ENCODE results near the gene ARAP2. TPM values are rescaled to one million over a fixed set of nuclear protein-coding genes. Genes with fewer than 3 reads are reported as not detected.

The ARAP2 gene
- total RNA-seq, 1 experiment from 2014 or later, result 30.0 TPM

GRCh38 chr4:36159208-36159607 is 85.1 kb downstream of the ARAP2 start:
- peaks cover 5% of the 10 kb centered on the region for H3K4me1 Mint-ChIP-seq (ENCODE audit: low read depth, unreplicated experiment)
- CTCF ChIA-PET, result no interaction called here
- no peak for TF ChIP-seq CTCF (IDR thresholded peaks at IDR 0.05; ENCODE audit: unreplicated experiment)
- no TSS peak for BruUV-seq (replicated peaks)
- H3K27me3 Mint-ChIP-seq (ENCODE audit: unreplicated experiment), result no peaks in the 10 kb centered on the region
- peaks cover 7% of the 10 kb centered on the region for H3K36me3 Mint-ChIP-seq (ENCODE audit: insufficient read depth, unreplicated experiment)
- no peak overlapping the region for H3K27ac Mint-ChIP-seq (ENCODE audit: unreplicated experiment)
- DNase-seq, result peak; percentile 1
- no peak overlapping the region for H3K4me3 Mint-ChIP-seq (ENCODE audit: low read depth, unreplicated experiment)
- no peaks in the 10 kb centered on the region for H3K9me3 Mint-ChIP-seq (ENCODE audit: low read depth, unreplicated experiment)
- intact Hi-C loops (cut with micrococcal nuclease; ENCODE audit: unreplicated experiment), result no loop called here

GRCh38 chr4:36152735-36153134 is 91.6 kb downstream of the ARAP2 start:
- BruUV-seq (replicated peaks), result no TSS peak
- CTCF ChIA-PET, result no interaction called here
- peaks cover 5% of the 10 kb centered on the region for H3K4me1 Mint-ChIP-seq (ENCODE audit: low read depth, unreplicated experiment)
- no peak overlapping the region for H3K27ac Mint-ChIP-seq (ENCODE audit: unreplicated experiment)
- H3K4me3 Mint-ChIP-seq (ENCODE audit: low read depth, unreplicated experiment), result no peak overlapping the region
- no peak for DNase-seq
- peaks cover 7% of the 10 kb centered on the region for H3K36me3 Mint-ChIP-seq (ENCODE audit: insufficient read depth, unreplicated experiment)
- no peaks in the 10 kb centered on the region for H3K27me3 Mint-ChIP-seq (ENCODE audit: unreplicated experiment)
- intact Hi-C loops (cut with micrococcal nuclease; ENCODE audit: unreplicated experiment), result no loop called here
- TF ChIP-seq CTCF (IDR thresholded peaks at IDR 0.05; ENCODE audit: unreplicated experiment), result no peak
- H3K9me3 Mint-ChIP-seq (ENCODE audit: low read depth, unreplicated experiment), result no peaks in the 10 kb centered on the region

GRCh38 chr4:36142504-36142903 is 101.8 kb downstream of the ARAP2 start:
- no peaks in the 10 kb centered on the region for H3K4me1 Mint-ChIP-seq (ENCODE audit: low read depth, unreplicated experiment)
- BruUV-seq (replicated peaks), result no TSS peak
- H3K9me3 Mint-ChIP-seq (ENCODE audit: low read depth, unreplicated experiment), result no peaks in the 10 kb centered on the region
- CTCF ChIA-PET, result no interaction called here
- DNase-seq, result no peak
- intact Hi-C loops (cut with micrococcal nuclease; ENCODE audit: unreplicated experiment), result no loop called here
- TF ChIP-seq CTCF (IDR thresholded peaks at IDR 0.05; ENCODE audit: unreplicated experiment), result no peak
- no peak overlapping the region for H3K4me3 Mint-ChIP-seq (ENCODE audit: low read depth, unreplicated experiment)
- no peaks in the 10 kb centered on the region for H3K36me3 Mint-ChIP-seq (ENCODE audit: insufficient read depth, unreplicated experiment)
- no peaks in the 10 kb centered on the region for H3K27me3 Mint-ChIP-seq (ENCODE audit: unreplicated experiment)
- H3K27ac Mint-ChIP-seq (ENCODE audit: unreplicated experiment), result no peak overlapping the region

- Mint-ChIP-seq H3K9me3 (ENCODE audit: low read depth, unreplicated experiment) (no peaks in the 10 kb centered on the region), H3K4me3 (ENCODE audit: low read depth, unreplicated experiment) (no peak overlapping the region), H3K27ac (ENCODE audit: unreplicated experiment) (no peak overlapping the region), H3K4me1 (ENCODE audit: low read depth, unreplicated experiment) (no peaks in the 10 kb centered on the region), H3K36me3 (ENCODE audit: insufficient read depth, unreplicated experiment) (no peaks in the 10 kb centered on the region), H3K27me3 (ENCODE audit: unreplicated experiment) (no peaks in the 10 kb centered on the region)
- intact Hi-C loops (cut with micrococcal nuclease; ENCODE audit: unreplicated experiment), result no loop called here
- no TSS peak for BruUV-seq (replicated peaks)
- CTCF ChIA-PET, result no interaction called here
- TF ChIP-seq CTCF (IDR thresholded peaks at IDR 0.05; ENCODE audit: unreplicated experiment), result no peak
- DNase-seq, result no peak
Observed at GRCh38 chr4:36141186-36141585, 103.1 kb downstream of the ARAP2 start.

- CTCF ChIA-PET, result no interaction called here
- no TSS peak for BruUV-seq (replicated peaks)
- Mint-ChIP-seq H3K36me3 (ENCODE audit: insufficient read depth, unreplicated experiment) (no peaks in the 10 kb centered on the region), H3K27ac (ENCODE audit: unreplicated experiment) (no peak overlapping the region), H3K27me3 (ENCODE audit: unreplicated experiment) (no peaks in the 10 kb centered on the region), H3K4me3 (ENCODE audit: low read depth, unreplicated experiment) (no peak overlapping the region), H3K9me3 (ENCODE audit: low read depth, unreplicated experiment) (no peaks in the 10 kb centered on the region), H3K4me1 (ENCODE audit: low read depth, unreplicated experiment) (no peaks in the 10 kb centered on the region)
- no peak for TF ChIP-seq CTCF (IDR thresholded peaks at IDR 0.05; ENCODE audit: unreplicated experiment)
- intact Hi-C loops (cut with micrococcal nuclease; ENCODE audit: unreplicated experiment), result no loop called here
- no peak for DNase-seq
Observed at GRCh38 chr4:36140421-36140820, 103.9 kb downstream of the ARAP2 start.
